Activated naive CD4-positive, alpha-beta T cell treated with anti-CD3 and anti-CD28 coated beads, Interleukin-2, amount 50 U/mL, for 24 hours (primary cell): ENCODE results near the gene KLK4.

ENCODE experiments used
- H3K27ac Mint-ChIP-seq: one replicate; pipeline ENCODE4 v1.8.0; 2021; ENCODE audit warnings: mild to moderate bottlenecking, mixed read lengths
- H3K27me3 Mint-ChIP-seq: one replicate; pipeline ENCODE4 v1.8.0; 2021; ENCODE audit warnings: mixed read lengths
- H3K36me3 Mint-ChIP-seq: one replicate; pipeline ENCODE4 v1.8.0; 2021; ENCODE audit warnings: mixed read lengths
- H3K4me1 Mint-ChIP-seq: one replicate; pipeline ENCODE4 v1.8.0; 2021; ENCODE audit warnings: mixed read lengths
- H3K4me3 Mint-ChIP-seq: one replicate; pipeline ENCODE4 v1.8.0; 2021; ENCODE audit warnings: mild to moderate bottlenecking, mixed read lengths
- H3K9me3 Mint-ChIP-seq: one replicate; pipeline ENCODE4 v1.8.0; 2021; ENCODE audit warnings: mixed read lengths

KLK4 gene

GRCh38 chr19:50925734-50926133, 14.5 kb upstream of the KLK4 start:
- H3K9me3 Mint-ChIP-seq: no peaks in the 10 kb centered on the region
- peaks cover 19% of the 10 kb centered on the region for H3K27me3 Mint-ChIP-seq
- peaks cover 9% of the 10 kb centered on the region for H3K4me1 Mint-ChIP-seq
- H3K4me3 Mint-ChIP-seq: no peak overlapping the region
- no peaks in the 10 kb centered on the region for H3K36me3 Mint-ChIP-seq
- H3K27ac Mint-ChIP-seq: no peak overlapping the region

GRCh38 chr19:50924586-50924985, 13.4 kb upstream of the KLK4 start:
- Mint-ChIP-seq H3K4me1 (peaks cover 9% of the 10 kb centered on the region), H3K27ac (no peak overlapping the region), H3K36me3 (no peaks in the 10 kb centered on the region), H3K9me3 (no peaks in the 10 kb centered on the region), H3K4me3 (no peak overlapping the region), H3K27me3 (peaks cover 18% of the 10 kb centered on the region)

- Mint-ChIP-seq H3K4me3 (no peak overlapping the region), H3K27me3 (peaks cover 22% of the 10 kb centered on the region), H3K9me3 (no peaks in the 10 kb centered on the region), H3K36me3 (no peaks in the 10 kb centered on the region), H3K27ac (no peak overlapping the region), H3K4me1 (peaks cover 9% of the 10 kb centered on the region)
Observed at GRCh38 chr19:50922317-50922853, 11.2 kb upstream of the KLK4 start.

GRCh38 chr19:50921426-50922316, 10.5 kb upstream of the KLK4 start:
- Mint-ChIP-seq H3K27ac (no peak overlapping the region), H3K36me3 (no peaks in the 10 kb centered on the region), H3K4me1 (peaks cover 9% of the 10 kb centered on the region), H3K4me3 (no peak overlapping the region), H3K9me3 (no peaks in the 10 kb centered on the region), H3K27me3 (peaks cover 25% of the 10 kb centered on the region)

GRCh38 chr19:50916069-50916468, 4.9 kb upstream of the KLK4 start:
- no peak overlapping the region for H3K4me3 Mint-ChIP-seq
- peaks cover 24% of the 10 kb centered on the region for H3K27me3 Mint-ChIP-seq
- H3K9me3 Mint-ChIP-seq: no peaks in the 10 kb centered on the region
- H3K4me1 Mint-ChIP-seq: no peaks in the 10 kb centered on the region
- H3K27ac Mint-ChIP-seq: no peak overlapping the region
- no peaks in the 10 kb centered on the region for H3K36me3 Mint-ChIP-seq

GRCh38 chr19:50912727-50913716, 1.8 kb upstream of the KLK4 start:
- Mint-ChIP-seq H3K27me3 (peaks cover 38% of the 10 kb centered on the region), H3K9me3 (no peaks in the 10 kb centered on the region), H3K4me1 (peaks cover 4% of the 10 kb centered on the region), H3K36me3 (no peaks in the 10 kb centered on the region), H3K27ac (no peak overlapping the region), H3K4me3 (no peak overlapping the region)

GRCh38 chr19:50912102-50912599, 956 bp upstream of the KLK4 start:
- no peak overlapping the region for H3K4me3 Mint-ChIP-seq
- H3K27ac Mint-ChIP-seq: no peak overlapping the region
- H3K9me3 Mint-ChIP-seq: no peaks in the 10 kb centered on the region
- peaks cover 44% of the 10 kb centered on the region for H3K27me3 Mint-ChIP-seq
- peaks cover 4% of the 10 kb centered on the region for H3K4me1 Mint-ChIP-seq
- H3K36me3 Mint-ChIP-seq: no peaks in the 10 kb centered on the region

- H3K4me3 Mint-ChIP-seq: no peak overlapping the region
- H3K27me3 Mint-ChIP-seq: peaks cover 48% of the 10 kb centered on the region
- no peak overlapping the region for H3K27ac Mint-ChIP-seq
- no peaks in the 10 kb centered on the region for H3K9me3 Mint-ChIP-seq
- H3K4me1 Mint-ChIP-seq: peaks cover 4% of the 10 kb centered on the region
- H3K36me3 Mint-ChIP-seq: no peaks in the 10 kb centered on the region
Observed at GRCh38 chr19:50910722-50911121, 473 bp downstream of the KLK4 start.

GRCh38 chr19:50909240-50910070, 1.7 kb downstream of the KLK4 start:
- Mint-ChIP-seq H3K27ac (no peak overlapping the region), H3K4me1 (peaks cover 4% of the 10 kb centered on the region), H3K9me3 (no peaks in the 10 kb centered on the region), H3K27me3 (peaks cover 52% of the 10 kb centered on the region), H3K4me3 (peak overlapping the region; percentile 27), H3K36me3 (no peaks in the 10 kb centered on the region)

- Mint-ChIP-seq H3K4me1 (peaks cover 4% of the 10 kb centered on the region), H3K4me3 (no peak overlapping the region), H3K36me3 (no peaks in the 10 kb centered on the region), H3K27ac (no peak overlapping the region), H3K27me3 (peaks cover 53% of the 10 kb centered on the region), H3K9me3 (no peaks in the 10 kb centered on the region)
Observed at GRCh38 chr19:50908336-50908735, 2.9 kb downstream of the KLK4 start.

GRCh38 chr19:50906217-50906616, 5.0 kb downstream of the KLK4 start:
- Mint-ChIP-seq H3K4me3 (no peak overlapping the region), H3K4me1 (peaks cover 4% of the 10 kb centered on the region), H3K27ac (no peak overlapping the region), H3K9me3 (no peaks in the 10 kb centered on the region), H3K36me3 (no peaks in the 10 kb centered on the region), H3K27me3 (peaks cover 47% of the 10 kb centered on the region)

- Mint-ChIP-seq H3K4me3 (no peak overlapping the region), H3K4me1 (no peaks in the 10 kb centered on the region), H3K9me3 (no peaks in the 10 kb centered on the region), H3K27me3 (peaks cover 20% of the 10 kb centered on the region), H3K27ac (no peak overlapping the region), H3K36me3 (no peaks in the 10 kb centered on the region)
Observed at GRCh38 chr19:50902640-50903039, 8.6 kb downstream of the KLK4 start.

- peaks cover 7% of the 10 kb centered on the region for H3K27me3 Mint-ChIP-seq
- no peaks in the 10 kb centered on the region for H3K9me3 Mint-ChIP-seq
- H3K27ac Mint-ChIP-seq: no peak overlapping the region
- no peaks in the 10 kb centered on the region for H3K36me3 Mint-ChIP-seq
- H3K4me1 Mint-ChIP-seq: no peaks in the 10 kb centered on the region
- H3K4me3 Mint-ChIP-seq: no peak overlapping the region
Observed at GRCh38 chr19:50899569-50899968, 11.6 kb downstream of the KLK4 start.

- Mint-ChIP-seq H3K4me3 (no peak overlapping the region), H3K4me1 (no peaks in the 10 kb centered on the region), H3K27me3 (peaks cover 8% of the 10 kb centered on the region), H3K9me3 (no peaks in the 10 kb centered on the region), H3K36me3 (no peaks in the 10 kb centered on the region), H3K27ac (no peak overlapping the region)
Observed at GRCh38 chr19:50898018-50898417, 13.2 kb downstream of the KLK4 start.

- Mint-ChIP-seq H3K4me1 (no peaks in the 10 kb centered on the region), H3K4me3 (no peak overlapping the region), H3K27me3 (peaks cover 8% of the 10 kb centered on the region), H3K36me3 (no peaks in the 10 kb centered on the region), H3K27ac (no peak overlapping the region), H3K9me3 (no peaks in the 10 kb centered on the region)
Observed at GRCh38 chr19:50897612-50898011, 13.6 kb downstream of the KLK4 start.
